M059J (cell line): Measurements from ENCODE around the gene MRPL36. TPM values are rescaled to one million over a fixed set of nuclear protein-coding genes. Genes with fewer than 3 reads are reported as not detected.

Source experiments
- DNase-seq: peaks from one replicate; pipeline ENCODE4 v3.0.0-alpha.2; 2012; ENCODE audit warnings: low read depth
- total RNA-seq: library from RNA; depleted of rRNA; stranded (reverse); fragments of >200 nt; shearing (Covaris generic); gene quantifications from 2 replicates; pipeline ENCODE4 v1.2.3, GENCODE V29; 2014

The MRPL36 gene
- total RNA-seq, 1 experiment from 2014 or later: 57.9 TPM

DNA sequence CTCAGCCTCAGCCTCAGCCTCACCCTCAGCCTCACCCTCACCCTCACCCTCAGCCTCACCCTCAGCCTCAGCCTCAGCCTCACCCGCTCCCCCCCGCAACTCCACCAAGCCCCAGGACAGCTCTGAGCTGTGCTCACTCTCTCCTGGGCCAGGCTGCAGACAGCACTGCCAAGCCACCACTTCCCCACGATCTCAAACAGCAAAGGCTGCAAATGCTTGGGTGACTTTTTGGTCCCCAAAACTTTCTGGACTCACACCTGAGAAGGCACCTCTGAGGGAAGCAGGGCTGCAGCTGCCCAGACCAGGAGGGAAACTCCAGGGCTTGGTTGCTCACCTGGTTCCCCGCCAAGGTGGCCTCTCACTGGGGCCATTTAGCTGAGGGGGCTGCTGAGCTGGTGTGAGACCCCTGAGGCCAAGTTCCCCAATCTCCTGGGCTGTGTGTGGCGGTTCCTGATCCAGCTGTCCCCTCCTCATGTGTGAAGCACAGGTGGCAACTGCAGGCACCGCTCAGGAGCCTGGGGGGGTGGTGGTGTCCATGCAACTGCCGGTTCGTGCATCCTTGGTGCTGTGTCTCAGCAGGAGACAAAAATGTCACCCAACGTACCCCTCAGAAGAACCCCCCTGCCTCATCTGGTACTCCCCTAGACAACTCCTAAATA is 17.8 kb downstream of the MRPL36 start:
- no peak for DNase-seq

DNA sequence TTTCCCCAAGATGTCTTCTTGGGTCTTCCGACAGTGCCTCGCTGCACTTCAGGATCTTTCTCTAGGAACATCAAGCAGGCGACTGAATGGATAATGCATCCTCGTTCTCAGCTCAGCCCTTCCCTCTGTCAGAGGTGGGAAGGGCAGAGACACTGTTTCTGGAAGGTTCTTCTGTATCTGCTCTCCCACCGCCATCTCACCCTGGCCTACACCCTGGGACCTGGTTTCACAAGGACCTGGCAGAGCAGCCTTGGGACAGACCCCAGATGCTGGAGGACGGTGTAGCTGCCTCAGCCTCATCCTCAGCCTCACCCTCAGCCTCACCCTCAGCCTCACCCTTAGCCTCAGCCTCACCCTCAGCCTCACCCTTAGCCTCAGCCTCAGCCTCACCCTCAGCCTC is 18.5 kb downstream of the MRPL36 start:
- no peak for DNase-seq

DNA sequence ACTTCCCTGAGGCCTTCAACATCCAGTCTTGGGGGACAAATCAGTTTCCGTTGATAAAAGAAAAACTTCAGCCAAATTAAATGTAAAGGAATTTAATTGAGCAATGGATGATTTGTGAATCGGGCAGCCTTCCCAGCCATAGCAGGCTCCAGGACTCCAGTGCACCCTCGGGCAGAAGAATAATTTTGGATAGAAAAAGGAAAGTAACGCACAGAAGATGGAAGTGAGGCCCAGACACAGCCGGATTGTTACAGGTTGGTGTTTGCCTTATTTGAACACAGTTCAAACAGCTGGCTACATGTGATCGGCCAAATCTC is 19.1 kb downstream of the MRPL36 start:
- no peak for DNase-seq

DNA sequence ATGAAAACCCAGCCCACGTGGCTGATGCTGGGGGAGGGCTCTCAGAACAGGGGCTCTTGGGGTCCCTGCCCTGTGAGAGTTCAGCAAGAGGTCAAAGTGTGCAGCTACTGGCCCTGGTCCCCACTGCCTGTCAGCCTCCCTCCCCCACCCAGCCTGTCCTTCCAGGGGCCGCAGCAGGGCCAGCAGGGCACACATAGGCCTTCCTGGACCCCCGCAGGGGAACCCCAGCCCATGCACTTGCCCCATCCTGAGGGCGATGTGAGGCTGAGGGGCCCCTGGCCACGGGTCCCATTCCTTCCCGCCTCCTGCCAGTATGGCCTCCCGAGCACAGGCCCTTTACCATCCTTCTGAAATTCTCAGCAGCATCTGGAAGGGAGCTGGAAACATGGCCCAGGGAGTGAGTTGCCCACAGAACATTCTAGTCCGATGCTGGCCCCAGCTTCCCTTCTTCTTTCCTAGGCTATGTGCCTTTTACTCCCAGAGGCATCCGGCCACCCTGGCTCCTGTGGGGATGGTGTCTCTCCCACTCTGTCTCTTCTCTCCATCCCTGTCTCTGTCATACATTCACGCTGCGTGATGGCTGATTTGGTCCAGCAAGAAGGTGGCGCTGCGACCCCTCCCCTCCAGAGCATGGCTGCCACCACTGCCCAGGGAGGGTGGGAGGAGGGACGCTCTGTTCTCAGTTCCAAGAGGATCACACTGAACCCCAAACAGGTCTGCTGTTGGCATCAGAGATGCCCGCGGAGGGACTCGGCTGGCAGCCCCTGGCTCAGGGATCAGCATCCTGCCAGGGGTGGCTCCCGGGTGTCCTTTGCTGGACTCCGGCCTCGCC is 19.6 kb downstream of the MRPL36 start:
- no peak for DNase-seq

DNA sequence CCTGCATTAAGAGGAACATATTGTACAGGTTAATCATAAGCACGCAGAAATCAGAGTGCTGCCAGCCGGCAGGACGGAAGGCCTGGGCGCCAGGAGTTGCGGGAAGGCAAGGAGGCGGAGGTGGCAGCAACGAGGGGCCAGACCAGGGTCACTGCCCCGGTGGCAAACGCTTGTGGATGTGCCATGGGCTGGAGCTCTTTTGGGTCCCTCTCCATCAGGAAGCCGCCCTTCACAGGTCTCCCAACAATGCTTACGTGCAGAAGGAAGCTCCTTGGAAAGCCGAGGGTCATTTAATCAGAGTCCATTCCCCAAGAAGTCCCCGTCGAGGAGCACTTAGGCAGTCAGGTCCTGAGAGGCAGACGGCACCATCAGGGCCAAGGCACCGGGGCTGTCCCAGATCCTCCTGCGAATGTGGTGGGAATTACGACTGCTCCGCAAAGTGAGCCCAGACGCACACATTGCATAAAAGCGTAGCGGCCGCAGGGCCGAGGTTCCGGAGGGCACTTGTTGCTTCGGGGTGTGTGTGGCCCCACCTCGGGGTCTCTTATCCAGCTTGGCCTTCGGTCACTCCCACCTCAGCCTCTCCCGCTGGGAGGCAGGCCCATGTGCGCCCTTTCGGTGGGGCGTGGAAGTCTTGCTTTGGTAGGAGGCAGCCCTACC is 20.5 kb downstream of the MRPL36 start:
- DNase-seq: no peak

DNA sequence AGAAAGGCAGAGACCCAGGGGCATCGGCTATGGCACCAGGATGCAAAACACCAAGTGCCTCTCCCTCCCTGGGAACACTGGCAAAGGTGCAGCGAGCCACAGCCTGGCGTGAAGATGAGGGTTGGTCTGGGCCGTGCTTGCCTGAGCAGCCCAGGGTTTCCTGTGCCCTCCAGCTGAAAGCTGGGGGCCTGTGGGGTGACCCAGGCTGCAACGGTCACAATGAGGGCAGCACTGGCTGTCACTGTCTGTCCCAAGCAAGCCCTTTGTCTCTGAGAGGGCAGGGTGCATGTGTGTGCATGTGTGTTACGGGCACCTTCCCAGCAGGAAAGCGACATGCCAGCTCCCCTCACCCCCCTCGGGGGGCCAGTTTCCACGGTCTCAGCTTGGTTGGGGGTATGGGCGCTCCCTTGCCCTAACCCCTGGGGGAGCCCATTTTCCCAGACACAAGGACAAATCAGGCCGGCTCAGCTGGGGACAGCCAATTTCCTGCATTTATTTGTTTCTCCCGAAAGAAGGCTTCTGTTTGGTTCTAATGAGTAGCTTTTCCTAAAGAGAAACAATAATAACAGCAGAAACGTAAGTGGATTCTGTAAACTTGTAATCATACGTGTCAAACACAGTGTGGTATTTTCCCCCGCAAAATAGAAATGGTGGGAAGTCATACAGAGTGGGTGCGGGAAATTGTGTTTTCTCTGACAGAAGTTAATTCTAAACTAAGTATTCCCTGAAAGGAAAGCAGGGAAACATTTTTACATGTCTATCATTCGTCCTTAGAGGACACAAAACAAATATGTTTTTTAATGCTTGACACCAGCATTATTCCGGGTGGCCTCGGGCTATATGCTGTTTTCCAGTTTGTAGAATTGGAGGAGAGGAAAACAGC is 21.3 kb downstream of the MRPL36 start:
- no peak for DNase-seq

DNA sequence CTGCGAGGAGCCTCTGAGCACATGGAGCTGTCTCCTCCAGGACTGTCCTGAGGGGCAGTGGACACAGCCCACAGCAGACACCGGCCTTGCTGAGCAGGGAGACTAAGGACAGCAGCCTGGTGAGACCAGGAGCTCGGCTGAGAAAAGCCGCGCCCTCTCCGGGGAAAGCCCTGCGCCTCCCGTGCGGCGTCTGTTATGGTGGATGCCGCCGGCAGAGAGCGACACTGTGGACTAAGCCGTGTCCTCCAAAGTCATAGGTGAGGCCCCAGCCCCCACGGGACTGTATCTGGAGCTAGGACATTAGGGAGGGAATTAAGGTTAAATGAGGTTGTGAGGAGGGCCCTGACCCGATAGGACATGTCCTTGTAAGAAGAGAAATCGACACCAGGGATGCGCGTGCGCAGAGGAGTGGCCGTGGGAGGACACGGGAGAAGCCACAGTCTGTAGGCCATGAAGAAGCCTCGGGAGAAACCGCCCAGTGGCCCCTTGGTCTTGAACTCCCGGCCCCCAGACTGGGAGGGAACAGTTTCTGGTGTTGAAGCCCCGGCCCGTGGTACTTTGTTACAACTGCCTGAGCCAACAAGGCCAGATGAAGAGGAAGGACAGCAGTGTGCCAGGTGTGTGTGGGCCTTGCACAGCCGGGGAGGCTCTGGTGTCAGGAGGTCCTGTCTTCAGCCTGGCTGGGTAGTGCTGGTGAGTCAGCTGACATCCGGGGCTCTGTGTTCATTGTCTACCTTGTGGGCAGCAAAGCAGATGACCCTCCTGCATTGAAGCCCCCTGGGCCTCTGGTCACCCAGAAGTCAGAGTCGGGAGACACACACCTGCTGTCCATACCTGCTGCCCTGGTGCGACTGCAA is 22.1 kb downstream of the MRPL36 start:
- no peak for DNase-seq

DNA sequence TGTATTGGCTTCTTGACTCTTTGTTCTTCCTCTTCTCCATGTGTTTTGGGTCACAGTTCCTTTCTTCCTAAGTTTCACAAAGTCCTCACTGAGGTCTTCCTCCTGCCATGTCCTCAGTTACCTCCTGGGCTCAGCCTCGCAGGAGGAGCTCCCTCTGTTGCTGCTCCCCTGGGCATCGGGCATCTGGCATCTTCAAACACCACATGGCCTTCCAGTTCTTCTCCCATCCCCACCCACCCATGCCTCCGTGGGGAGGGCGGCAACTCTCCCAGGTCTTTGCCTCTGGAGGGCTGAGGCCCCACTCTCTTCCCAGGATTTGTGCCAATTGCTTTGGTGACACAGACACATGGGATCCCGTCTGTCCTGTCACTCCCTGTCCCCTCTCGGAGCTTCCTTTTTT is 22.8 kb downstream of the MRPL36 start:
- DNase-seq: no peak

DNA sequence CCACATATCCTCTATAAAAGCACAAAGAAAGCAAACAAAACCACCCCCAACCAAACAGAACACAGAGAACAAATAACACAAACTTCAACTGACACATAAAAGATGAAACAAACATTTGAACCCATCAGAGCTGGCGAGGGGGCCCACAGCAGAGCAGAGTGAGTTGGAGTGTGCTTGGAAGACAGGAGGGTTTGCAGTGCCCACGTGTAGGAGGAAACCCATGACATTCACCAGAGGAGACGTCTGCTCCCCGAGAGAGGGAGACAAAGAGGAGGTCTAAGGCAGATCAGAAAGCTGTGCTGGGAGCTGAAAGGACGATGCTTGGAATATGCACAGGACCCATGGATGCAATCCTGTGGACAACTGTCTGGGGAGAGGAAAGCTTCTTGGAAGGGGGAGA is 27.0 kb downstream of the MRPL36 start:
- DNase-seq: peak; percentile 59

DNA sequence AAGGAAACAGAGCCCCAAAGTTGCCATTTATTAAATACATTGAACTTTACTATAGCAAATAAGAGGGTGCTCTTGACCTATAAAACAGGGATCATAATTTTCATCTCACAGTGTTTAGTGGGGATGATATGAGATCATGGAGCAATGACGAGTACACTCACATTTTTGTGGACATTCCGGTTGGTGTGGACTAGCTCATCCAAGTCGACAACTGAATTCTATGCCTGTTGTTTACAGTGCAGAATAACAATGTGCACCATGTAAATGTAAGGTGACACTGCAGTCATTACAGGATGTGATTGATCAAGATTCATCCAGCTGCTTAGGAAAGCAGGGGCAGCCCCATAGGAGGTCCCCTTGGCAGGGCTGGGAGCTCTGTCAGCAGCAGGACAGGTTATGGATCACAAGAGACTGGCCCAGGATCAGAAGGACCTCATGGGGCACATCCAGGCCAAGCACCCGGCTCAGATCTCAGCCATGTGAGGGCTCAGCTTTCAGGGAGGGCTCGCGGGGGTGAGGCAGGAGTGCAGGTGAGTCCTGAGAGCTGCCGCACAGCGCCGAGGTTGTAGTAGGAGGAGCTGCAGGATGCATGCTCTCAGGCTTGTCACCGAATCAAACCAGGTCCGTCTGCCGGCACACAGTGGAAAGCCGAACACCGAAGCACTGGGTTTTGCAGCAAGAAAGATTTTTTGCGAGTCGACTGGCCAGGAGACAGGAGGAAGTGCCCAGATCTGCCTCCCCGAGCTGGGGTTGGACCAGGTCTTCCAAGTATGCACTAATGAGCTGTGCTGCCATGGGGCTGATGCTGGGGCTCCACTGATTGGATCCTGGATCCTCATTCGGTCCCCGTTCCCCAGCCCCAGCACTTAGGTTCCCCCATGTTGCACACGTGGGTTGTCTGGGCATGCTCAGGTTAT is 28.2 kb downstream of the MRPL36 start:
- DNase-seq: no peak

DNA sequence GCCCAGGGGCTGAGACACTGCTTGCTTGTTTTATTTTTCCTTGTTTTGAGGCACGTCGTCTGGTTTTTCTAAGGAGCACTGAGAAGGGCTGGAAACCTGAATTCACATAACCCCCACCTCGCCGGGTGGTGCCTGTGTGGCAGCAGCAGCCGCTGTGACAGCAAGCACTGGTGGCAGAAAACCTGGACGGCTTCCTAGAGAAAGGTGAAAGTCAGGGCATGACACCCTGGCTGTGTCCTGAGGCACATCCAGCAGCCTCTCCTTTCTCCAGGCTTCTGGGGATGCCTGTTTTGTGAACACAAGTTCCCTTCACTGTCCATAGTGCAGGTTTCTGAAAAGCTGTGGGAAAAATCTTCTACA is 29.2 kb downstream of the MRPL36 start:
- DNase-seq: no peak

DNA sequence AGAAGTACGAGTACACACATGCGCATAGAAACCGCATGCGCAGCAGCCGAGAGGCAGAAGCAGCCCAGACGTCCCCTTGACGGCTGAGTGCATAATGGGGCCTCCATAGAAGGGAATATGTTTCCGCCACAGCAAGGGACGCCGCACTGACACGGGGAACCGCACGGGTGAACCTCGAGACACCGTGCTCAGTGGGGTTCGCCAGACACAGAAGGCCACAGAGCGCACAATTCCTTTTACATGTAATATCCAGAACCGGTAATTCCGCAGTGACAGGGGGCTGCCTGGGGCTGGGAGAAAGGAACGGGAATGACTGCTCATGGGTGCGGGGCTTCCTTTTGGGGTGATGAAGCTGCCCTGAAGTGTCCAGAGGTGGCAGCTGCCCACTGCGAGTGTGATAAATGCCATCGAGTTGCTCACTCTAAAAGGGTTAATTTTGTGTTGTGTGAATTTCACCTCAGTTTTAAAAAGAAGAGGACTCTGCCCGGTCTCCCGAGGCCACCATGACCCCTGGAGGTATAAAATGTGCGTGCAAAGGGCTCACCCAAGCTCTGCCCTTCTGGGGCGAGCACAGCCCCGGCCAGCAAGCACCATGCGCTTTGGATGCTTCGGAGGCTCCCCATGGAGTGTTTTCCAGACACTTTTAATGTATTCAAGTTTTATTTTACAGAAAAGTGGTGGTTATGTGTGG is 29.7 kb downstream of the MRPL36 start:
- no peak for DNase-seq

DNA sequence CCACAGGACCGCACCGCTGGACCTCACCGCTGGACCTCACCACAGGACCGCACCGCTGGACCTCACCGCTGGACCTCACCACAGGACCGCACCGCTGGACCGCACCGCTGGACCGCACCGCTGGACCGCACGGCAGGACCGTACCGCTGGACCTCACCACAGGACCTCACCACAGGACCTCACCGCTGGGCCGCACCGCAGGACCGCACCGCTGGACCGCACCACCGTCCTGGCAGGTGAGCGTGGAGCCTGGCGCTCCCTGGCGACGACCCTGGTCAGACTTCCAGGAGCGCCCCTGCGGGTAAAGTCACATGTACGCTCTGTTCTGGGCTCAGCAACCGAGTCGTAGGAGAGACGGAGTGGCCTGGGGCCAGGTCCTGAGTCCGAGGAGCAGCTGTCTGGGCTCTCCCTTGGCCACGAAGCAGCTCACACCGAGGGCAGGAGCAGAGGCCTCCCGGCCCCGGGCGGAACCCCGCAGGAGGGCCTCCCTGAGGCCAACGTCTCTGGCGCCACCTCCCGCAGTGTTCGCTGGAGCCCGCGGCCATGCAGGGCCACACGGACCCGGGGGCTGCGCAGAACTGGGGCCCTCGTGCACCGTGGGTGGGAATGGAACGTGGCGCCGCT is 30.5 kb downstream of the MRPL36 start:
- no peak for DNase-seq

DNA sequence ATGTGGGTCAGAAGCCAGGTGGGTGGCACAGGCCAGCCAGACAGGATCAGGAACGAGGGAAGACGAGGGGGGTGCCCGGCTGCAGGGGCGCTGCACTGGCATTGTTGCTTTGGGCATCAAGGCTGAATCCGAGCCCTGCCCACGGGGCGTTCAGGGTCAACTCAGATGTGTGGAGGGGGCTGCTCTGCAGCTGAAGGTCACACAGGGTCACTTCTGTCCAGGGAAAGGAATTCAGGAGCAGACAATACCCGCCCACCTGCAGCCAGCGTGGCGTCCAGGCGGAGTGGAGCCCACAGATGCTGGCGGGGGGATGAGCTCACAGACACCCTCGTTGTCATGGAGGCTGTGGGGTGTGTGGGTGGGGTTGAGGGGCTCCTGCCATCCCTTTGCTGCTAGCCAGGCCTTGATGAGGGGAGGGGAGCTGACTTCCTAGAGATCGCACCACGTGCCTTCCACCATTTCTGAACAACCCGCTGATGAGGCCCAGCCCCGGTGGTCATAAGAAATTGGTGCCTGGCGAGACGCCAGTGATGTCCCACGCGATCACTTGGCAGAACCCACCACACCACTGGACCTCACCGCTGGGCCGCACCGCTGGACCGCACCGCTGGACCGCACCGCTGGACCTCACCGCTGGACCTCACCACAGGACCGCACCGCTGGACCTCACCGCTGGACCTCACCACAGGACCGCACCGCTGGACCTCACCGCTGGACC is 31.2 kb downstream of the MRPL36 start:
- no peak for DNase-seq

DNA sequence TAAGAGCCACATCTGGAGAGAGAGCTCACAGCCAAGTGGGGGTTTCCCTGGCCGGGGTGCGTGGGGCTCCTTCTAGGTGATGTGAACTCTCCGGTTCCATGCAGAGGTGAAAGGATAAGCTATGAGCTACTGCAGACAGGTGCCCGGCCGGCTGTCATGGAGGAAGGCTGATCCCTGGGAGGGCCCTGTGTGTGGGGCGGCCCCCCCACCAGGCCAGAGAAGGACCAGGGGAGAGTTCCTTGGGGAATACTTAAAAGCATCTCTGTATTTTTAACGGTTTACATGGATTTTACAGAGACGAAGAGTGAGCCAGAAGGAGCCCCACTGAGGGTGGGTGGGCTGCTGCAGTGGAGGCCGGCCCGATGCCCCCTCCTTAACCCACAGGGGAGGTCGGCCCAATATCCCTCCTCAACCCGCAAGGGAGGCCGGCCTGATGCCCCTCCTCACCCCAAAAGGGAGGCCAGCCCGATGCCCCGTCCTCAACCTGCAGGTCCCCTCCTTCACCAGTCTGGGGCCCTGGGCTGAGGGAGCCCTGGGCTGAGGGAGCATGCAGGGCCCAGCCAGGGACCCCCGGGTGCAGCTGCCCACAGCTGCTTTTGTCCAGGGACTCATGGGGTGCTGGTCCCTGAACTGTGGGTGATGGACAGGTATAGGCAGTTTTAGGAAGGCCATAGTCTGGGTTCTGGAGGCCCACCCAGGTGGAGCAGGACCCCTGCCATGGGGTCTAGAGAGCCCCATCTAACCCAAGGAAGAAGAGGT is 31.9 kb downstream of the MRPL36 start:
- DNase-seq: no peak

DNA sequence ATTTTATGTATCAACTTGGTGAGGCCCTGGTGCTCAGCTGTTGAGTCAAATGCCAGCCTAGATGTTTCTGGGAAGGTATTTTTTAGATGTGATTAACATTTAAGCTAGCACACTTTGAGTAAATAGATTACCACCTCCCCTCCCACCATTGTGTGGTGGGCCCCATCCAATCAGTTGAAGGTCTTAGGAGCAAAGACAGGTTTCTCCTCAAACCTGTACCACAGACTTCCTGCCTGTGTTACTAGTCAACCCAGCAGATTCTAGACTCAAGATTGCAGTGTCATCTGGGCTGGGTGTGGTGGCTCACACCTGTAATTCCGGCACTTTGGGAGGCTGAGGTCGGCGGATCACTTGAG is 33.8 kb downstream of the MRPL36 start:
- DNase-seq: no peak

DNA sequence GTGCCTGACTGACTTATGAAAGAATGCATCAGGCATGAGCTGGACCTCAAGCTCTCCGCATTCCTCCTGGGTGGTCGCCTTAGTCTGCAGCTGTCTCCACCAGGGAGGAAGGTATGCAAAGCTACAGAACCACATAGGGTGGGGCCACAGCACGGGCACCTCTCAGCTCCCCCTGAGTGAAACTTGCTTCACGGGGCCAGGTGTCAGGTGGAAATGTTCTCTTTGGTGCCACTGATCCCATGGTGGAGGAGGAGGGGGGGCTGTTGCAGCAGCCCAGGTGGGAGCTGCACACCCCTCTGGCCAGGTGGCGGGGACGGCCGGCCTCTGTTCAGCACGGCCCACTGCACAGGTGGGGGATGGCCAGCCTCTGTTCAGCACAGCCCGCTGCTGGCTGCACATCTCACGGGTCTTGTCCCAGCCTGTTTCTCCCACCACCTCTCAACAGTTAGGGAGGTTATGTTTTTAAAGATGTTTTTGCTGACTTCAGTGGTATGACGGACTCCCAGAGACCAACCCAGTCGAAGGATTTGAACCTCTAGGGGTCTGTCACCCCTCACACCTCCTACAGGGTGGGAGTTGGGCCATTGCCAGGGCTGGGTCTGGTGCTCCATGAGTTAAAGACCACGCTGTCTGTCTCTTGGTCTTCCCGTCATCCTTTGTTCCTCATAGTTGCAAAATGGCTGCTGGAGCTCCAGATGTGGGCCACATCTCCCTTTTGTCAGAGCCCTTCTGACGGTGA is 34.3 kb downstream of the MRPL36 start:
- no peak for DNase-seq
